Measurements from ENCODE around the gene RIPPLY3.
"Not testable (repeated sequence)": the region's sequence is repeated elsewhere in the genome, so short reads cannot be mapped to it uniquely, and the experiment has no call there.

Gene RIPPLY3

DNA sequence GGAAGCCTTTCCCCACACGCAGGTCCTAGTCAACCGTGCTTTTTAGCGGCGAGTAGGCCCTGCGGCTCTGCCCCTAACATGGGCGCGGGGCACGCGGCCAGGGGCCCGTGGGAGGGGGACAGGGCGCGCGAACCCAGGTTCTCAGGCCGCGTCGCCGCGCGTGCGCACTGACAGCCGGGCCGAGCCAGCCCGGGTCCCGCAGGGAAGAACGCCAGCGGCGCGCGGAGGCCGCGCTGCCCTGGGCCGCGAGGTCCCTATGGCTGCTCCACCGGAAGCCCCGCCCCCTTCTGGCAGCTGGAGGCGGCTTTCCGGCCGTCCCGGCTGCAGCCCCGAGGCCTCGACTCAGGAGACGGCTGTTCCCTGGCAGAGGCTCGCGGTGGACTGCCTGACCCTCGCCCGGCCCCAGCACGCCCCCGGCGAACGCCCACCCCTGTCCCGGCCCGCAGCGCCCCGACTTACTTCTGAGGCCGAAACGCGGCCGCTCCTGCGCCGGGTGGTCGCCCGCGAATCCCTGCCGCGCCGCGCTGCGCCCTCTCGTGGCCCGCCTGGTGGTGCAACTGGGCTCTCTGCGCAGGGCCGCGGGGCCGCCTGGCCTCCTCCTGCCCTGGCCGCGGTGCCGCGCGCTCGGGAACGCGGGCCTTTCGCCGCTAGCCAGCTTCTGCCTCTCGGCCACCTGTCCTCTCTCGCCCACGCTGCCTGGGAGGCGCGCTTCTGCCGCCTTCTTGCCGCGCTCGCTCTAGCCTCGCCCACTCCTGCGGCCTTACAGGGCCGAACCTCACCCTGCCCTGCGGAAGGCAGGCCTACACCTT, 16.6 kb upstream of the RIPPLY3 start:
- Histone ChIP-seq H3K36me3 (no peaks in the 10 kb centered on the region), H4K20me1 (no peaks in the 10 kb centered on the region), H3K4me3 (peak overlapping the region; percentile 50 to 71 (median 60)), H3K9ac (peak overlapping the region; percentile 68 to 85 (median 81)), H3K27ac (peak overlapping the region; percentile 72 to 87 (median 79)), H3K9me3 (replicated peaks in 1 of 11) (peaks cover 0 to 12% (median 4%) of the 10 kb centered on the region in 11 experiments; a peak in 6 of 22 replicates), H3K4me1 (peaks cover 0 to 14% (median 8%) of the 10 kb centered on the region in 10 experiments; a peak in 15 of 20 replicates), H3K4me2 (peak overlapping the region; percentile 47 to 92 (median 76)), H3K27me3 (no peaks in the 10 kb centered on the region)
- TF ChIP-seq Cebpa-rat (IDR thresholded peaks at IDR 0.05) = no peak

DNA sequence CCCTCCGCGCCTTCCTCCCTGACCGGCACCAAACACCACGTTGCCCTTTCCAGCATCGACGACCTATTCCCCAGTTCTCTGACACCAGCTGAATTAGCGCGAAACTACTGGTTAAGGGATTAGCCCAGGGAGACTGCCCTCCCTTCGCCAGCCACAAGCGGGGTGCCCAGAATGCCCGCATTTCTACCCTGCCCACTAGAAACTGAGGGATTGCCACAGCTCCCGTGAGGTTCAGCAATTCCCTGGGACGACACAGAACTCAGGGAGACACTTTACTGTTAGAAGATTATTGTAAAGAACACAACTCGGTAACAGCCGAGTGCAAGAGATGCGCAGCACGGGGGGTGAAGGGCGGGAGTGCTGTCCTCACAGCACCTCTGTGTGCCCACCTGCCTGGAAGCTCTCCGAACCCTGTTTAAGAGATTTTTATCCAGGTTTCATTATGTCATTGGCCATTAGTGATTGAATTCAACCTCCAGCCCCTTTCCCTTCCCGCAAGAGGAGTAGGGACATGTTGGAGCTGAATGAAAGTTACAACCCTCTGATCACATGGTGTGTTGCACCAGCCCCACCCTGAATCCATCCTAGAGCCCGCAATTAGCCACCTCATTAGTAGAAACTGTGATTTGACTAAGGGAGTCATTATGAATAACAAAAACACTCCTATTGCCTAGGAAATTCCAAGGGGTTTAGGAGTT, 15.8 kb upstream of the RIPPLY3 start:
- Histone ChIP-seq H3K27ac (peak overlapping the region; percentile 72 to 87 (median 79); a peak in 21 of 22 replicates), H3K4me1 (peaks cover 0 to 14% (median 8%) of the 10 kb centered on the region in 10 experiments; a peak in 15 of 20 replicates), H3K27me3 (no peaks in the 10 kb centered on the region), H3K4me2 (peak overlapping the region; percentile 47 to 92 (median 76)), H3K4me3 (peak overlapping the region; percentile 50 to 71 (median 60); a peak in 17 of 20 replicates), H3K9me3 (replicated peaks in 1 of 11) (peaks cover 0 to 12% (median 4%) of the 10 kb centered on the region in 11 experiments; a peak in 6 of 22 replicates), H3K9ac (peak overlapping the region; percentile 68 to 85 (median 81); a peak in 19 of 22 replicates), H4K20me1 (no peaks in the 10 kb centered on the region), H3K36me3 (no peaks in the 10 kb centered on the region)
- no peak for TF ChIP-seq Cebpa-rat (IDR thresholded peaks at IDR 0.05)

DNA sequence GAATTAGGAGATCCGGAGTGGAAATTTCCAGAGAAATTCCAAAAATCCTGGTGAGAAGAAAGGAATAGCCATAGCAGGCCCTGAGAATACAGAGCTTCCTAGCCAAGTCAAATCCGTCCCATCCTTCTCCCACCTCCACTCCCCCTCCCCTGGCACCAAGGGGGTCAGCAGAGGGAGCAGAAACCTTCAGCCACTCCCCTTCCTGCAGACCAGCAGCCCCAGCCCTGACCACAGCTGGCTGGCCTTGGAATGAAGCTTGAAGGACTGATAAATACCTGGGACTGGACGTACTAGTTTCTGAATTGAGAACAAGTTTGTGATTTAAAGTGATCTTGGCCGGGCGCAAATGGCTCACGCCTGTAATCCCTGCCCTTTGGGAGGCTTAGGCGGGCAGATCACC, 13.8 kb upstream of the RIPPLY3 start:
- Histone ChIP-seq H3K9me3 (replicated peaks in 1 of 11) (peaks cover 0 to 12% (median 4%) of the 10 kb centered on the region in 11 experiments; a peak in 6 of 22 replicates), H3K4me3 (no peak overlapping the region), H3K4me2 (no peak overlapping the region), H3K27ac (no peak overlapping the region), H3K27me3 (no peaks in the 10 kb centered on the region), H3K36me3 (no peaks in the 10 kb centered on the region), H4K20me1 (no peaks in the 10 kb centered on the region), H3K4me1 (peaks cover 0 to 14% (median 8%) of the 10 kb centered on the region in 10 experiments; a peak in 15 of 20 replicates), H3K9ac (no peak overlapping the region)
- no peak for TF ChIP-seq Cebpa-rat (IDR thresholded peaks at IDR 0.05)

DNA sequence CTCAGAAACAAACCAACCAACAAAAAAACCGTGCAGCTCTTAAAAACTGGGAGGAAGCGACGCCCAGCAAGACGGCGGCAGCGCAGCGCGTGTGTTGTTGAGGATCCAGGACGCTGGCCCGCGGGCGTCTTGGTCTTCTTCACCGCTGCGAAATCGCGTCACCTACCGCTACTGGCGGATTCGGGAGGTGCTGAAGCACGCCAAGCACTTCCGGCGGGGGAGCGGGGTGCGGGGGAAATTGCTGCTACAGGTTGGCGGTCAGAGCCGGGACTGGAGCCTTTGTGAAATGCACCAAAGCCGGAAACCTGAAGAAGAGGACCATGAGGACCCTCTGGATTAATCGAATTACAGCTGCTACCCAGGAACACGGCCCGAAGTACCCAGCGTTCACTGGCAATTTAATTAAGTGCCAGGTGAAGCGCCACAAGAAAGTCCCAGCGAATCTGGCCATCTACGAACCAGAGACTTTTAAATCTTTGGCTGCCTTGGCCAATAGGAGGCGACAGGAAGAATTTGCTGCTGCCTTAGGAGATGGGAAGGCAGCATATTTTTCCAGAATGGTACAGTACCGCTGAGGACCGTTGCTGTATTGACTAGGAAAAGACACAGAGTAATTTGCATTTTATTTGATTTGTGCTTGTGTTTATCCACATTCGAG, 11.9 kb upstream of the RIPPLY3 start:
- peaks cover 0 to 12% (median 4%) of the 10 kb centered on the region in 11 experiments; a peak in 6 of 22 replicates for H3K9me3 ChIP-seq (replicated peaks in 1 of 11)
- H3K27ac ChIP-seq = no peak overlapping the region
- no peak overlapping the region for H3K9ac ChIP-seq
- no peak overlapping the region for H3K4me2 ChIP-seq
- H3K4me1 ChIP-seq = peaks cover 0 to 7% (median 5%) of the 10 kb centered on the region in 10 experiments; a peak in 14 of 20 replicates
- H3K36me3 ChIP-seq = no peaks in the 10 kb centered on the region
- no peak for TF ChIP-seq Cebpa-rat (IDR thresholded peaks at IDR 0.05)
- H3K4me3 ChIP-seq = no peak overlapping the region
- no peaks in the 10 kb centered on the region for H3K27me3 ChIP-seq
- H4K20me1 ChIP-seq = no peaks in the 10 kb centered on the region

DNA sequence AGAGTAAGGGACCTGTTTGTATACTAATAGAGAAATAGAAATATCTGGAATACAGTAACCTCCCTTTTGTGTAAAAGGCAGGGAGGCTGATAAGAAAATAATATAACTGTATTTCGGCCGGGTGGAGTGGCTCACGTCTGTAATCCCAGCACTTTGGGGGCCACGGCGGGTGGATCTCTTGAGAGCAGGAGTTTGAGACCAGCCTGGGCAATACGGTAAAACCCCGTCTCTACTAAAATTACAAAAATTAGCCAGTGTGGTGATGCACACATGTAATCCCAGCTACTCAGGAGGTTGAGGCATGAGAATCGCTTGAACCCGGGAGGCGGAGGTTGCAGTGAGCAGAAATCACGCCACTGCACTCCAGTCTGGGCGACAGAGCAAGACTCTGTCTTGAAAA, 11.2 kb upstream of the RIPPLY3 start:
- H3K4me1 ChIP-seq, H3K36me3 ChIP-seq, H3K9ac ChIP-seq, H3K4me2 ChIP-seq, H3K27ac ChIP-seq, H4K20me1 ChIP-seq, H3K4me3 ChIP-seq, H3K27me3 ChIP-seq: not testable (repeated sequence)
- peaks cover 0 to 12% (median 4%) of the 10 kb centered on the region in 11 experiments; a peak in 6 of 22 replicates for H3K9me3 ChIP-seq (replicated peaks in 1 of 11)

DNA sequence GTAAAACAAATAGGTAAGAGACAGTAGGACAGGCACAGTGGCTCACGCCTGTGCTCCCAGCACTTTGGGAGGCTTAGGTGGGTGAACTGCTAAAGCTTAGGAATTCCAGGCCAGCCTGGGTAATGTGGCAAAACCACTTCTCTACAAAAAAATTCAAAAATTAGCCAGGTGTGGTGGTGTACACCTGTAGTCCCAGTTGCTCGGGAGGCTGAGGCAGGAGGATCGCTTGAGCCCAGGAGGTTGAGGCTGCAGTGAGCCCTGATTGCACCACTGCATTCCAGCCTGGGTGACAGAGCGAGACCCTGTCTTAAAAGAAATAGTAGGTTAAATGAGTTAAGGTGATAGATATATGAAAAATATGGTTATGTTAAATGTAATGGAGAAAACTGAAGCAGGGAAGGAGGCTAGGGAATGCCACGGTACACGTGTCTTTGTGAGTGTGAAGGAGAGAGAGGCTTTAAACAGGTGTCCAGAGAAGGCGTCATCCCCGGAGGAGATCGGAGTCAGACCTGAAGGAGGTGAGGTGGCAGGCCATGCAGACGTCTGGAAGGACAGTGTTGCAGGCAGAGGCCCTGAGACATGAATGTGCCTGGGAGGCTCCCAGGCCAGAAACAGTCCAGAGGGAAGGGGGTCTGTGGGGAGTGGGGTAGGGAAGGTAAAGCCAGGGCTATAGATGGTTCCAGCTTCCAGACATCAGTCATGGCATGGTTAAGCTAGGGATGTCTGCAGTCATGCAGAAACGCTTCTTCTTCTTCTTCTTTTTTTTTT, 7.2 kb upstream of the RIPPLY3 start:
- Histone ChIP-seq H3K36me3 (no peaks in the 10 kb centered on the region), H3K4me2 (no peak overlapping the region), H3K27ac (no peak overlapping the region), H3K9me3 (replicated peaks in 1 of 11) (peaks cover 0 to 5% (median 4%) of the 10 kb centered on the region in 11 experiments; a peak in 6 of 22 replicates), H3K27me3 (no peaks in the 10 kb centered on the region), H3K4me1 (peaks cover 15 to 21% (median 20%) of the 10 kb centered on the region in 10 experiments), H4K20me1 (no peaks in the 10 kb centered on the region), H3K9ac (no peak overlapping the region), H3K4me3 (no peak overlapping the region)
- no peak for TF ChIP-seq Cebpa-rat (IDR thresholded peaks at IDR 0.05)

DNA sequence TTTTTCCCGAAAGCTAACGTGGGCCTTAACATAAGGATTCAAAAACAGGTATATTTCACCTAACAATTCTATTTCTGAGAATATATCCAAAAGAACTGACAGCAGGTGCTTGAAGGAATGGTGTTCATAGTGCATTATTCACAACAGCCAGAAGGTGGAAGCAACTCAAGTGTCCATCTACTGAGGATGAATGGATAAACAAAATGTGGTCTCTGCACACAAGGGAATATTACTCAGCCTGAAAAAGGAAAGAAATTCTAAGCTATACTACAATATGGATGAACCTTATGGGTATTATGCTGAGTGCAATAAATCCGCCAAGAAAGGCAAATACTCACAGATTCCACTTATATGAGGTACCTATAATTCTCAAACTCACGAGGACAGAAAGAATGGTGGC, 6.1 kb upstream of the RIPPLY3 start:
- no peak overlapping the region for H3K4me3 ChIP-seq

DNA sequence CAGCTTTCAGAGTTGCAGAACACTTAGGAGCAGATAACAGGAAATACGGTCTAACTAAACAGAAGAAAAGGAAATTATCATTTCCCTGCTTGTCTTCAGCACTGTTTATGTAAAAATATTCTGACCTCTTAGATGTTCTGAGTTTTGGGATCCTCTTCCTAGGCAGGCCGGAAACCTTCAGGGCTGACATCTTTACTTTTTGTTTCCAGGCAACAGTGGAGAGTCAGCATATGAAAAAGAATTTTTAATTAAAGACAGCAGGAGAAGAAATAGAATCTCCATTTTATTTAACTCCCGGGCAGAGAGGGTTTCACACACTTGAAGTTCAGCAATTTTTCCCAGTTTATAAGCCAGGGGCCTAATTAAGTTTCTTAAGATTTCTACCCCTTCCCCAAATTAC, 5.1 kb upstream of the RIPPLY3 start:
- no peaks in the 10 kb centered on the region for H4K20me1 ChIP-seq
- H3K4me3 ChIP-seq = no peak overlapping the region; a peak in 1 of 20 replicates
- peak overlapping the region; percentile 17 to 73 (median 57) for H3K4me2 ChIP-seq
- peaks cover 0 to 11% (median 6%) of the 10 kb centered on the region in 11 experiments; a peak in 11 of 22 replicates for H3K9me3 ChIP-seq (replicated peaks in 1 of 11)
- no peak for TF ChIP-seq Cebpa-rat (IDR thresholded peaks at IDR 0.05)
- peak overlapping the region; percentile 17 to 64 (median 45); a peak in 18 of 22 replicates for H3K27ac ChIP-seq
- H3K27me3 ChIP-seq = peaks cover 8 to 14% (median 11%) of the 10 kb centered on the region in 11 experiments
- H3K9ac ChIP-seq = peak overlapping the region in 5 of 11 experiments; percentile 4 to 61 (median 27); a peak in 4 of 22 replicates
- H3K36me3 ChIP-seq = no peaks in the 10 kb centered on the region
- H3K4me1 ChIP-seq = peaks cover 15 to 21% (median 20%) of the 10 kb centered on the region in 10 experiments

More for the DNA sequence above, 6.1 kb upstream of the RIPPLY3 start:
- Histone ChIP-seq H3K9me3 (replicated peaks in 1 of 11) (peaks cover 0 to 3% (median 0%) of the 10 kb centered on the region in 11 experiments; a peak in 6 of 22 replicates), H3K27ac (0 out of 22 replicates have a peak overlapping the region, but pooled peaks of 1 of the 11 experiments have one; percentile 55), H3K9ac (no peak overlapping the region), H3K4me2 (peak overlapping the region in 5 of 11 experiments; percentile 43 to 73 (median 64); a peak in 11 of 22 replicates), H4K20me1 (no peaks in the 10 kb centered on the region), H3K27me3 (peaks cover 0 to 3% (median under 1%) of the 10 kb centered on the region in 11 experiments; a peak in 8 of 22 replicates), H3K4me1 (peaks cover 15 to 21% (median 20%) of the 10 kb centered on the region in 10 experiments), H3K36me3 (no peaks in the 10 kb centered on the region)
- TF ChIP-seq Cebpa-rat (IDR thresholded peaks at IDR 0.05) = no peak

DNA sequence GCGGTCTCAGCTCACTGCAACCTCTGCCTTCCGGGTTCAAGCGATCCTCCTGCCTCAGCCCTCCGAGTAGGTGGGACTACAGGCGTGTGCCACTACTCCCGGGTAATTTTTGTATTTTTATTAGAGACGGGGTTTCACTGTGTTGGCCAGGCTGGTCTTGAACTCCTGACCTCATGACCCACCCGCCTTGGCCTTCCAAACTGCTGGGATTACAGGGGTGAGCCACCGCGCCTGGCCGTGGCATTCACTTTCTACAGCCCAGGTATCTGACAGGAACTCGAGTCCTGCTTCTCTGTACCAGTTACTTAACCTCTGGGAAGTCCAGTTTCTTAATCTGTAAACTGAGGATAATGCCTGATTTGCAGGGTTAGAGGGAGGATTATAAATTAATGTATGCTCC, 3.7 kb upstream of the RIPPLY3 start:
- H3K36me3 ChIP-seq, H3K4me3 ChIP-seq, H3K9ac ChIP-seq, H3K4me2 ChIP-seq, H4K20me1 ChIP-seq, H3K27ac ChIP-seq: not testable (repeated sequence)
- Histone ChIP-seq H3K9me3 (replicated peaks in 1 of 11) (peaks cover 0 to 11% (median 6%) of the 10 kb centered on the region in 11 experiments; a peak in 11 of 22 replicates), H3K27me3 (peaks cover 22 to 28% (median 25%) of the 10 kb centered on the region in 11 experiments), H3K4me1 (peaks cover 19 to 30% (median 29%) of the 10 kb centered on the region in 10 experiments)

DNA sequence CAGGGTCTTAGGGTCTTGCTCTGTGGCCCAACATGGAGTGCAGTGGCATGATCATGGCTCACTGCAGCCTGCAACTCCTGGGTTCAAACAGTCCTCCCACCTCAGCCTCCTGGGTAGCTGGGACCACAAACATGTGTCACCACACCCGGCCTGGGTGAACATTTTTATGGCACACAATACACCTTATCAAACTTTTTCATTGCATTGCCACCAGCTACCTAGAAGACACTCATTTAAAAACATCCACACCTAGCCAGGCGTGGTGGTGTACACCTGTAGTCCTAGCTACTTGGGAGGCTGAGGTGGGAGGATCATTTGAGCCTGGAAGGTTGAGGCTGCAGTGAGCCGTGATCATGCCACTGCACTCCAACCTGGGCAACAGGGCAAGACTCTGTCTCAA, 2.6 kb upstream of the RIPPLY3 start:
- Histone ChIP-seq H3K9me3 (replicated peaks in 1 of 11) (peaks cover 0 to 11% (median 6%) of the 10 kb centered on the region in 11 experiments; a peak in 11 of 22 replicates), H3K27me3 (peaks cover 29 to 39% (median 36%) of the 10 kb centered on the region in 11 experiments), H3K4me1 (peaks cover 19 to 30% (median 29%) of the 10 kb centered on the region in 10 experiments)
- H4K20me1 ChIP-seq, H3K4me3 ChIP-seq, H3K9ac ChIP-seq, H3K4me2 ChIP-seq, H3K27ac ChIP-seq, H3K36me3 ChIP-seq: not testable (repeated sequence)
